Activated CD8-positive, alpha-beta T cell treated with anti-CD3 and anti-CD28 coated beads for 36 hours (primary cell): Measurements from ENCODE around the gene LARGE1. TPM values are rescaled to one million over a fixed set of nuclear protein-coding genes. Genes with fewer than 3 reads are reported as not detected.

Experiments
- ATAC-seq: fragments of 200-7000 bp; cut with Tn5 transposase; one replicate; pipeline ENCODE4 v1.10.0; 2021; ENCODE audit warnings: mild to moderate bottlenecking, moderate library complexity
- CTCF ChIA-PET: fragments of 350-600 bp; sonication (Branson Sonifier 250); formaldehyde crosslinking; loops from one replicate; lab custom pipeline; 2021; ENCODE audit warnings: antibody characterized with exemption; lab: Charles Lee
- POLR2A ChIA-PET: fragments of 350-600 bp; sonication (Branson Sonifier 250); formaldehyde crosslinking; loops from one replicate; lab custom pipeline; 2021; ENCODE audit warnings: antibody characterized with exemption; lab: Charles Lee
- DNase-seq: peaks from one replicate; pipeline ENCODE4 v3.0.0-alpha.2; 2020
- H3K27ac Mint-ChIP-seq: one replicate; pipeline ENCODE4 v1.8.0; 2021; ENCODE audit warnings: mild to moderate bottlenecking, mixed read lengths
- H3K27me3 Mint-ChIP-seq: one replicate; pipeline ENCODE4 v1.8.0; 2021; ENCODE audit warnings: mixed read lengths
- H3K36me3 Mint-ChIP-seq: one replicate; pipeline ENCODE4 v1.8.0; 2021; ENCODE audit warnings: low read depth, mixed read lengths
- H3K4me1 Mint-ChIP-seq: one replicate; pipeline ENCODE4 v1.8.0; 2021; ENCODE audit warnings: low read depth, mixed read lengths
- H3K4me3 Mint-ChIP-seq: one replicate; pipeline ENCODE4 v1.8.0; 2021; ENCODE audit warnings: mild to moderate bottlenecking, moderate library complexity, mixed read lengths
- H3K9me3 Mint-ChIP-seq: one replicate; pipeline ENCODE4 v1.8.0; 2021; ENCODE audit warnings: mixed read lengths
- intact Hi-C: fragments of 100-400 bp; cut with micrococcal nuclease; formaldehyde crosslinking; loops from one replicate; pipeline ENCODE4 v1.10.0; 2022
- total RNA-seq, 2 experiments: library from RNA; stranded (reverse); gene quantifications; one replicate each; pipeline ENCODE4 v1.2.3, GENCODE V29; 2021
- TF ChIP-seq, protein P1 (sequence below): fragments of 200-600 bp; IDR thresholded peaks from one replicate; pipeline ENCODE4 v1.8.0; 2022; ENCODE audit warnings: antibody characterized with exemption, mild to moderate bottlenecking

Gene LARGE1
- total RNA-seq, 2 experiments from 2014 or later, result 0.31 to 0.32 TPM

GRCh38 chr22:33682927-33683326 lies 237.3 kb downstream of the LARGE1 start:
- ChIA-PET CTCF (no interaction called here), POLR2A (no interaction called here)
- Mint-ChIP-seq H3K36me3 (no peaks in the 10 kb centered on the region), H3K4me1 (no peaks in the 10 kb centered on the region), H3K4me3 (no peak overlapping the region), H3K27me3 (no peaks in the 10 kb centered on the region), H3K27ac (no peak overlapping the region), H3K9me3 (peaks cover 3% of the 10 kb centered on the region)
- no peak for ATAC-seq
- TF ChIP-seq, protein P1, sequence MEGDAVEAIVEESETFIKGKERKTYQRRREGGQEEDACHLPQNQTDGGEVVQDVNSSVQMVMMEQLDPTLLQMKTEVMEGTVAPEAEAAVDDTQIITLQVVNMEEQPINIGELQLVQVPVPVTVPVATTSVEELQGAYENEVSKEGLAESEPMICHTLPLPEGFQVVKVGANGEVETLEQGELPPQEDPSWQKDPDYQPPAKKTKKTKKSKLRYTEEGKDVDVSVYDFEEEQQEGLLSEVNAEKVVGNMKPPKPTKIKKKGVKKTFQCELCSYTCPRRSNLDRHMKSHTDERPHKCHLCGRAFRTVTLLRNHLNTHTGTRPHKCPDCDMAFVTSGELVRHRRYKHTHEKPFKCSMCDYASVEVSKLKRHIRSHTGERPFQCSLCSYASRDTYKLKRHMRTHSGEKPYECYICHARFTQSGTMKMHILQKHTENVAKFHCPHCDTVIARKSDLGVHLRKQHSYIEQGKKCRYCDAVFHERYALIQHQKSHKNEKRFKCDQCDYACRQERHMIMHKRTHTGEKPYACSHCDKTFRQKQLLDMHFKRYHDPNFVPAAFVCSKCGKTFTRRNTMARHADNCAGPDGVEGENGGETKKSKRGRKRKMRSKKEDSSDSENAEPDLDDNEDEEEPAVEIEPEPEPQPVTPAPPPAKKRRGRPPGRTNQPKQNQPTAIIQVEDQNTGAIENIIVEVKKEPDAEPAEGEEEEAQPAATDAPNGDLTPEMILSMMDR, result no peak
- no peak for DNase-seq
- intact Hi-C loops, result no loop called here

GRCh38 chr22:33680632-33681031 lies 239.6 kb downstream of the LARGE1 start:
- no peak overlapping the region for H3K4me3 Mint-ChIP-seq
- ChIA-PET CTCF (no interaction called here), POLR2A (no interaction called here)
- H3K36me3 Mint-ChIP-seq, result no peaks in the 10 kb centered on the region
- no peaks in the 10 kb centered on the region for H3K27me3 Mint-ChIP-seq
- peaks cover 3% of the 10 kb centered on the region for H3K9me3 Mint-ChIP-seq
- no peaks in the 10 kb centered on the region for H3K4me1 Mint-ChIP-seq
- H3K27ac Mint-ChIP-seq, result no peak overlapping the region
- ATAC-seq (no peak), DNase-seq (no peak)
- TF ChIP-seq, protein P1, result no peak
- intact Hi-C loops, result no loop called here

DNA sequence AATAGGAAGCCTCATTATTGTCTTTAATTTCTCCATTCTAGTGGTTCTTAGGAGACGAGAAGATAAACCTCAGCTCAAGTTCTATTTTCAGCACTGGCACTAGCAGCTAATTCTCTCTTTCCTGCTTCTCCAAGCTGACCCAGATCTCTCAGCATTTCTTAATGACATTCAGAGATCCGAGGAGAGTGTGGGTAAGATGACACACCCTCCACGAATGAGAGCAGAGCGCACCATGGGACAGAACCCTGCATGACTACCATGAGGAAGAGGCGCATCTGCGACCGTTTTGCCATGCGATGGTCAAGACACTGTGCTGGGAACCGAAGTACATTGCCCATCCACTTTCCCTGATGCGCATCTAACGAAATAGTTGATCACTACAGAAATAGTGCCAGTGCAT lies 241.8 kb downstream of the LARGE1 start:
- ChIA-PET CTCF (interaction anchor here (1.5 kb wide), 1 partner anchor 377 kb away, joined by 3 read pairs; no protein-coding TSS in a partner anchor), POLR2A (no interaction called here)
- ATAC-seq (no peak), DNase-seq (no peak)
- TF ChIP-seq, protein P1, result no peak
- peaks cover 4% of the 10 kb centered on the region for H3K9me3 Mint-ChIP-seq
- no peak overlapping the region for H3K27ac Mint-ChIP-seq
- H3K4me3 Mint-ChIP-seq, result no peak overlapping the region
- intact Hi-C loops, result no loop called here
- H3K36me3 Mint-ChIP-seq, result no peaks in the 10 kb centered on the region
- H3K27me3 Mint-ChIP-seq, result no peaks in the 10 kb centered on the region
- H3K4me1 Mint-ChIP-seq, result no peaks in the 10 kb centered on the region

DNA sequence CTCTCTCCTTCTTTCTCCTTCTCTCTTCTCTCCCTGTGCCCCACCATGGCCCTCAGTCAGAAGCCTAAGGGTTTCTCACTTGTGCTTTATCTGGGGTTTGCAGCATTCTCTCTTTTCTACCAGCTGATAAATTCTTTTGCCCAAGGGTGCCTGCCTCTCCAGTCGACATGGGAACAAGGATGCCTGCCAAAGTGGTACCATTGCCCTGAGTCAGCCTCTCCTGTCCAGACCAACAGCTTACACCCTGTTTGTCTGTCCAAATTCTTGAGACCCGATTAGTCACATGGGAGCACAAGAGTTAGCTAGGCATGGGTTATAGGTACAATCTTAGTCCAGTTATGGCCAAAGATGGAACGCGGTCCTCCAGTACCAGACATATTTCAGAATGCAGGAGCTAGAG lies 242.7 kb downstream of the LARGE1 start:
- ChIA-PET CTCF (interaction anchor here (1.5 kb wide), 1 partner anchor 376 kb away, joined by 3 read pairs; no protein-coding TSS in a partner anchor), POLR2A (no interaction called here)
- Mint-ChIP-seq H3K9me3 (peaks cover 2% of the 10 kb centered on the region), H3K36me3 (no peaks in the 10 kb centered on the region), H3K27ac (no peak overlapping the region), H3K4me3 (no peak overlapping the region), H3K27me3 (no peaks in the 10 kb centered on the region), H3K4me1 (no peaks in the 10 kb centered on the region)
- TF ChIP-seq, protein P1, result no peak
- ATAC-seq, result no peak
- intact Hi-C loops, result no loop called here
- DNase-seq, result no peak

DNA sequence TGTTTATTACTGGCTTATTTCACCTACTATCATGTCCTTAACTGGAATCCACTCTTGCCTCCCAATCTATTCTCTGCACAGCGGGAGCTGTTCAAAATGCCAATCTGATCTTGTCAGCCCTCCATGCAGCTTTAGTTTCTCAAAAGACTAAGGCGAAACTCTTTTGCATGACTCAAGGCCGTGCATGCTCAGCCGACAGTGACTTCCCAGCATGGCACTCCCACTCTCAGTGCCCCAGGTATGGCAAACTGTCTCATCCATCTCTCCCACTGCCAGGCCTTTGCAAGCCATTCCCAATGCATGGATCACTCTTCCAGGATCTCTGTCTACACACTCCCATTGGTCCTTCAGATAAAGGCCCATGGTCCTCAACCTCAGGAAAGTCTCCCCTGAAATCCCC lies 245.9 kb downstream of the LARGE1 start:
- Mint-ChIP-seq H3K4me3 (no peak overlapping the region), H3K27me3 (no peaks in the 10 kb centered on the region)

More for the DNA sequence above, 245.9 kb downstream of the LARGE1 start:
- no peaks in the 10 kb centered on the region for H3K4me1 Mint-ChIP-seq
- no peak for DNase-seq
- intact Hi-C loops, result no loop called here
- peaks cover 2% of the 10 kb centered on the region for H3K9me3 Mint-ChIP-seq
- TF ChIP-seq, protein P1, result no peak
- no peak for ATAC-seq
- no peaks in the 10 kb centered on the region for H3K36me3 Mint-ChIP-seq
- POLR2A ChIA-PET, result no interaction called here
- CTCF ChIA-PET, result no interaction called here
- H3K27ac Mint-ChIP-seq, result no peak overlapping the region
